Left forelimb (tissue), 1 donor: ENCODE results near the gene ASIC1.

ENCODE experiments used
- DNase-seq: peaks from one replicate; pipeline ENCODE4 v3.0.0-alpha.2; 2018; ENCODE audit warnings: low spot score

ASIC1 gene

GRCh38 chr12:50084775-50085614 is 27.6 kb downstream of the ASIC1 start, which contains the start of gene SMARCD1:
Gene SMARCD1 (plus strand): TSS chr12:50085342. CDS start chr12:50085370, 28 bp downstream.
- peak; percentile 93 for DNase-seq

- no peak for DNase-seq
Measured at GRCh38 chr12:50085615-50086072, 28.2 kb downstream of the ASIC1 start.

DNA sequence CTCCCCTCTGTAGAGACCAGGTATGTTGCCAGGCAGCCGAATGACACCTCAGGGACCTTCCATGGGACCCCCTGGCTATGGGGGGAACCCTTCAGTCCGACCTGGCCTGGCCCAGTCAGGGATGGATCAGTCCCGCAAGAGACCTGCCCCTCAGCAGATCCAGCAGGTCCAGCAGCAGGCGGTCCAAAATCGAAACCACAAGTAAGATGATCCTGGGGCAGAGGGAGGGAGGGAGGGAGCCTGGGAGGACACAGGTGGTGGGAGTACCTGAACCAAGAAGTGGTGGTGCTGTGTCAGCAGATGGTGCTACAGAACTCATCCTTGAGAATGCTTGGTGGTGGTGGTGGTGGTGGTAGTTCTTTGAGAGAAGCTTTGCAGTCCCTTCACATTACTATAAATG is 28.8 kb downstream of the ASIC1 start:
- no peak for DNase-seq

DNA sequence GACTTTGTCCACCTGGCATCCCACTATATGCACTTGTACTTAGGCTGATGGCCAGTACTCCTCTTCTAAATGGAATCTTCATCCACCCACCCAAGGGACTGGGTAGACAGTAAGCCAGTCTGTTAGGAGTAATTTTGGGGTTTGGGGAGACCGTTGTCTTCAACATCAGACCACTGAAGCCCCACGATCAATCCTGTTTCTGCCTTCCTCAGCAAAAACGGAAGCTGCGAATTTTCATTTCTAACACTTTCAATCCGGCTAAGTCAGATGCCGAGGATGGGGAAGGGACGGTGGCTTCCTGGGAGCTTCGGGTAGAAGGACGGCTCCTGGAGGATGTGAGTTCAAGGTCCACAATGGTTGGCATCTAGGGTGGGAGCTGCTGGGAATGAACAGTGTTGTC is 29.8 kb downstream of the ASIC1 start:
- no peak for DNase-seq

GRCh38 chr12:50087995-50088394 is 30.6 kb downstream of the ASIC1 start:
- no peak for DNase-seq

DNA sequence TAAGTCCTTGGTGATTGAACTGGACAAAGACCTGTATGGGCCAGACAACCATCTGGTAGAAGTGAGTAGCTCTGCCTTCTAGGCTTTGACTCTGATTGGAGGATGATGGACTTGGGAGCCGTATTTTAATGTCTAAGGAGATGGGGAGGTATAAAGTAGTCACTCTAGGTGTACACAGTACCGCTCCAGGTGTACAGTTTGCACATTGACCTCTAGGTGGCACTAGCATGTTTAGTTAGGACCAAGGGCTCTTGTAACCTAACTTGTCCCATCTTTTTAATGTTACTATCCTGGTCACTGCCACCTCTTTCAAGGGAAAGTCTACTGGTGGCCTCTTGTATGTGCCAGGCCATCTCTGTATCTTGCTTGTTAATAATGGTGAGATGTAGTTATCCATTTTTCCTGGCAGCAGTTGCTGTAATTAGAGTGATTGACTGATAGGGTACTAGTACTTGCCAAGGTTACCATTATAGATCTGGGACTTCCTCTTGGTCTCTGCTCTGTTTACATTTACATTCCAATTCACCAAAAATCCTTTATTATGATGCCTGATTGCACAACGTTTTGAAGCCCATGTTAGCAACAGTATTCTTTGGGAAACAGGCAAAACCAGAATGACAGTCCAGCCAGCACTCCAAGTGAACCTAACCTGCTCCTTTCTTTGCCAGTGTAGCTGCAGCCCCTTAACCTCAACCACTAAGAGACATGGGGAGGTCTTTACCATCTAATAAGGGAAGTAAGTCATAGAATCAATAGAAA is 31.4 kb downstream of the ASIC1 start:
- no peak for DNase-seq

DNA sequence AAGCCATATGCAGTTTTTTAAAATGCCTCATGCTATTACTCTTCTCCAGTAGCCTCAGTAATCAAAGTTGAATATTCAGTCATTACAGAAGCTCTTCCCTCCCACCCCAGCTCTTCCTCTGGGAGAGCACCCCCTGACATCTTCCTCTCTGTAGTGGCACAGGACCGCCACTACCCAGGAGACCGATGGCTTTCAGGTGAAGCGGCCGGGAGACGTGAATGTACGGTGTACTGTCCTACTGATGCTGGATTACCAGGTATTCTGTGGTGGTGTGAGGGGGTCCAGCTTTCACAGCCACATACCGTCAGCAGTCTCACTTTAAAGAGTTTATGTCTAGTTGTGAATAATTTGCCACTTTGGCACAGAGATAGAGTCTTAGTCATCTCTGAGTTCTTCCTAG is 32.3 kb downstream of the ASIC1 start:
- DNase-seq = no peak

DNA sequence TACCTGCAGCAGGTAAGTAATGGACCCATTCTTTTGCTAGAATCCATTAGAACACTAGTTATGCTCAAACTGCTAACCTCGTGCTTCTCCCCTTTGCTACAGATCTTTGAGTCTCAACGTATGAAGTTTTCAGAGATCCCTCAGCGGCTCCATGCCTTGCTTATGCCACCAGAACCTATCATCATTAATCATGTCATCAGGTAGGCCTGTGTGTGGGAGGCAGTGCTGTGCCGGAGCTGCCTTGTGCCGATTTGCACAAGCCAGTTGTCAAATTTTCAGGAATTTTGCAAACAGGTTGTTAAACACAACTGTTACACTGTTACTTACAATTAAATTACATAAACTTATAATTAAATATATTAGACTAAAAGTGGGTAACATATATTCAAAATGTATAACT is 33.0 kb downstream of the ASIC1 start:
- DNase-seq = no peak

- no peak for DNase-seq
Measured at GRCh38 chr12:50097952-50098351, 40.6 kb downstream of the ASIC1 start.

DNA sequence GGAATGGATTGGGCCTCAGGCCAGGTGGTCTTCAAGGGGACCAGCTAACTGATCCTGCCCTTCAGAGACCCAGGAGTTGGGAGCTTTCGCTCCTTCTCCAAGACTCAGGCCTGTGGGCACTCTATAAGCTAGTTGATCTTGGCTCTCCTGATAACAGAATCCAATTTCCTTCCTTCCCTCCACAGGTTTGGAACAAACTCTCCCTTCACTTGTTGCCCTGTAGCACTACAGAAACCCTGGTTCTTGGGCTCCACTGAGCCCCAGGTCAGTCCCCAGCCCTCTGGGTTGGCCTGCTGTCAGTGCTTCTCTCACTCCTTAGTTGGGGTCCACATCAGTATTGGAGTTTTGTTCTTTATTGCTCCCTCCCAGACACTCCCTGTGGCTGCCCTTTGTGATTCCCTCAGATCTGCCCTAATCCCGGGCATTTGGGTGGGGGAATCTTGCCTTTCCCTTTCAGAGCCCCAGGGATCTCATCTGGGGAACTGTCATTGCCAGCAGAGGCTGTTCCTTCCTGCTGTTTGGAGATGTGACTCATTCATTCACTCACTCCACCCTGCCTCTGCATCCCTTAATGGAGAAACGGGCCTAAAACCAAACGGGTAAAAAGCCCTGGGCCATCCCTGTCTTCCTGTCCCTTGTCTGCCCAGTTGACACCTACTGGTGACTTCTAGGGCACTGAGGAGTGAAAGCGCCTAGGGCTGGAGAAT is 42.1 kb downstream of the ASIC1 start:
- DNase-seq = no peak

- no peak for DNase-seq
Measured at GRCh38 chr12:50100561-50100960, 43.2 kb downstream of the ASIC1 start.

DNA sequence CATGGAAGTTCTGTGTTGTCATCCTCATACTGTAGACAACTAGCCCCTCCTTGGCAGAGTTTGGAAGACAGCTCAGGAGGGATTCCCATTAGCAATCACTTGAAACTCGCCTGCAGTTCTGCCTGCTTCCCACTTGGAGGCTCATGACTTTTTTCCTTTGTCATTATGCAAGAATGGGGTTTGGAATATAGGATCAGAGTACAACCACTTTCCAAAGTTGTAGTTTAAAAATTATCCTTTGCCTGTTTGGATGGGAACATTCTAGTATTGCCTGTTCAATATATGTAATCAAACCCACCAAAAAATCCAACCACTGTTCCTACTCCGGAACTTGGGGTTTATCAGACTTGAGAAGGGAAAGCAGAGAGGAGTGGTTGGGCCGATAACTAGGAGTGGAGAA is 44.3 kb downstream of the ASIC1 start:
- DNase-seq = no peak

DNA sequence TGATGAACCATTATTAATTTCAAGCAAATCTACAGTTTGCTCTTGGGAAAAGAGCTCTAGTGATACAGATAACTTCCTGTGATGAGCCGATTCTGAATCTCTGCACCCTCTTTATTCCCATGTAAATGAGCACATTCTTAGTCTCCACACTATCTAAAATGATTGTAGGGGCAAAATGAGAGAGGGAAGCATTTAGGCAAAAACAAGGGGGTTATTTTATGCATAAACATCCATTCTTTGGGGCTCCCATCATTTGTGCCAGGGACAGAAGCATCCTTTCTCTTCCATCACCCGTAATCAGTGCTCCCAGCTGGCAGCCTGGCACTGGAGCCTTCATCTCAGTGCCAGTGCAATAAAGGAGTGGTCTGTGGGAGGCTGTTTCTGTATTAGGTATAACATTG is 44.7 kb downstream of the ASIC1 start:
- DNase-seq = no peak

- no peak for DNase-seq
Measured at GRCh38 chr12:50102646-50103309, 45.4 kb downstream of the ASIC1 start.

DNA sequence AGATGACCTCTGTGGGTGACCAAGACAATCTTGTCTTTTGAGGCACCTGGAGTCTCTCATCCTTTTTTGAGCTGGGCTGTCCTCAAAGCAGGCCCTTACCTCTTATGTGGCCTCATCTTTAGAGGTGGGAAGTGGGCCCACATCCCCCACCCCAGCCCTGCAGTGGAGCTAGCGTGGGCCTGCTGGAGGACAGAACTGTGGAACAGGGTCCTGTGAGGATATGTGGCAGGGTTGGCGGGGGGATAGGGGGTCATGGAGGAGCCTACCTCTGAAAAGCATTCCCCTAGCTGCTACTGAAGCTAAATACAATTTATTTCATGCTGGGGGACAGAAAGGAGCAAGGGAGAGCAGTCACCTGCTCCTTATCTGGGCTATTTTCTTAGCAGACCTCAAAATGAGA is 46.0 kb downstream of the ASIC1 start:
- no peak for DNase-seq

GRCh38 chr12:50103767-50104321 is 46.4 kb downstream of the ASIC1 start, which contains the start of gene GPD1:
Gene GPD1 (plus strand): TSS chr12:50104008. CDS start chr12:50104051, 43 bp downstream.
- DNase-seq = no peak

GRCh38 chr12:50104417-50105366 is 47.3 kb downstream of the ASIC1 start:
- no peak for DNase-seq

GRCh38 chr12:50105913-50106450 is 48.6 kb downstream of the ASIC1 start:
- DNase-seq = no peak

GRCh38 chr12:50106907-50107306 is 49.5 kb downstream of the ASIC1 start:
- no peak for DNase-seq
